ENCODE data around the gene ZNRF1. TPM values are rescaled to one million over a fixed set of nuclear protein-coding genes. Genes with fewer than 3 reads are reported as not detected.
"Not testable (repeated sequence)": the region's sequence is repeated elsewhere in the genome, so short reads cannot be mapped to it uniquely, and the experiment has no call there.

ZNRF1 gene
- total RNA-seq, 1 experiment from 2014 or later: 5.9 TPM

GRCh38 chr16:75025761-75026160 is 26.9 kb downstream of the ZNRF1 start:
- Histone ChIP-seq H3K4me1 (ENCODE audit: low read length) (peaks cover 5% of the 10 kb centered on the region), H4K20me1 (ENCODE audit: insufficient read depth, low read depth, low read length) (no peaks in the 10 kb centered on the region), H3K27ac (ENCODE audit: low read length) (no peak overlapping the region), H3K4me2 (ENCODE audit: low read depth, low read length, poor library complexity, severe bottlenecking) (no peak overlapping the region), H3K27me3 (ENCODE audit: low read length) (no peaks in the 10 kb centered on the region), H3K4me3 (ENCODE audit: low read length) (no peak overlapping the region), H3K9me2 (replicated peaks; ENCODE audit: insufficient read depth, low read length) (no peaks in the 10 kb centered on the region), H3K36me3 (ENCODE audit: insufficient read depth, low read length) (no peaks in the 10 kb centered on the region), H3K9ac (ENCODE audit: low read length) (no peak overlapping the region), H3K79me2 (ENCODE audit: low read length) (no peaks in the 10 kb centered on the region), H3K9me3 (ENCODE audit: low read length) (no peaks in the 10 kb centered on the region), H2AFZ (ENCODE audit: low read length) (no peak overlapping the region)
- no peak for DNase-seq

GRCh38 chr16:75026239-75026891 is 27.5 kb downstream of the ZNRF1 start:
- H3K9me2 ChIP-seq (replicated peaks; ENCODE audit: insufficient read depth, low read length); H3K36me3 ChIP-seq (ENCODE audit: insufficient read depth, low read length); H3K9ac ChIP-seq (ENCODE audit: low read length); H3K4me3 ChIP-seq (ENCODE audit: low read length); H2AFZ ChIP-seq (ENCODE audit: low read length); H3K9me3 ChIP-seq (ENCODE audit: low read length); DNase-seq; H3K79me2 ChIP-seq (ENCODE audit: low read length); H4K20me1 ChIP-seq (ENCODE audit: insufficient read depth, low read depth, low read length); H3K27me3 ChIP-seq (ENCODE audit: low read length); H3K4me2 ChIP-seq (ENCODE audit: low read depth, low read length, poor library complexity, severe bottlenecking); H3K27ac ChIP-seq (ENCODE audit: low read length); H3K4me1 ChIP-seq (ENCODE audit: low read length): not testable (repeated sequence)

GRCh38 chr16:75026892-75027391 is 28.1 kb downstream of the ZNRF1 start:
- DNase-seq: no peak
- Histone ChIP-seq H4K20me1 (ENCODE audit: insufficient read depth, low read depth, low read length) (no peaks in the 10 kb centered on the region), H3K27me3 (ENCODE audit: low read length) (no peaks in the 10 kb centered on the region), H3K9me3 (ENCODE audit: low read length) (no peaks in the 10 kb centered on the region), H2AFZ (ENCODE audit: low read length) (no peak overlapping the region), H3K36me3 (ENCODE audit: insufficient read depth, low read length) (no peaks in the 10 kb centered on the region), H3K27ac (ENCODE audit: low read length) (no peak overlapping the region), H3K4me2 (ENCODE audit: low read depth, low read length, poor library complexity, severe bottlenecking) (no peak overlapping the region), H3K79me2 (ENCODE audit: low read length) (no peaks in the 10 kb centered on the region), H3K9ac (ENCODE audit: low read length) (no peak overlapping the region), H3K9me2 (replicated peaks; ENCODE audit: insufficient read depth, low read length) (no peaks in the 10 kb centered on the region), H3K4me3 (ENCODE audit: low read length) (no peak overlapping the region), H3K4me1 (ENCODE audit: low read length) (peaks cover 5% of the 10 kb centered on the region)

- Histone ChIP-seq H3K9ac (ENCODE audit: low read length) (no peak overlapping the region), H3K4me1 (ENCODE audit: low read length) (peaks cover 5% of the 10 kb centered on the region), H4K20me1 (ENCODE audit: insufficient read depth, low read depth, low read length) (no peaks in the 10 kb centered on the region), H3K27me3 (ENCODE audit: low read length) (no peaks in the 10 kb centered on the region), H3K79me2 (ENCODE audit: low read length) (no peaks in the 10 kb centered on the region), H3K4me3 (ENCODE audit: low read length) (no peak overlapping the region), H3K36me3 (ENCODE audit: insufficient read depth, low read length) (no peaks in the 10 kb centered on the region), H3K9me3 (ENCODE audit: low read length) (no peaks in the 10 kb centered on the region), H2AFZ (ENCODE audit: low read length) (no peak overlapping the region), H3K27ac (ENCODE audit: low read length) (no peak overlapping the region), H3K9me2 (replicated peaks; ENCODE audit: insufficient read depth, low read length) (no peaks in the 10 kb centered on the region), H3K4me2 (ENCODE audit: low read depth, low read length, poor library complexity, severe bottlenecking) (no peak overlapping the region)
- no peak for DNase-seq
Measured at GRCh38 chr16:75027520-75028300, 28.9 kb downstream of the ZNRF1 start.

GRCh38 chr16:75028544-75029135 is 29.8 kb downstream of the ZNRF1 start:
- no peak overlapping the region for H3K9ac ChIP-seq (ENCODE audit: low read length)
- peaks cover 5% of the 10 kb centered on the region for H3K4me1 ChIP-seq (ENCODE audit: low read length)
- no peak overlapping the region for H3K4me2 ChIP-seq (ENCODE audit: low read depth, low read length, poor library complexity, severe bottlenecking)
- H3K9me2 ChIP-seq (replicated peaks; ENCODE audit: insufficient read depth, low read length): no peaks in the 10 kb centered on the region
- no peak overlapping the region for H3K27ac ChIP-seq (ENCODE audit: low read length)
- no peak overlapping the region for H2AFZ ChIP-seq (ENCODE audit: low read length)
- H4K20me1 ChIP-seq (ENCODE audit: insufficient read depth, low read depth, low read length): no peaks in the 10 kb centered on the region
- H3K79me2 ChIP-seq (ENCODE audit: low read length): no peaks in the 10 kb centered on the region
- H3K36me3 ChIP-seq (ENCODE audit: insufficient read depth, low read length): no peaks in the 10 kb centered on the region
- H3K4me3 ChIP-seq (ENCODE audit: low read length): no peak overlapping the region
- no peak for DNase-seq
- no peaks in the 10 kb centered on the region for H3K27me3 ChIP-seq (ENCODE audit: low read length)
- no peaks in the 10 kb centered on the region for H3K9me3 ChIP-seq (ENCODE audit: low read length)

GRCh38 chr16:75029854-75030253 is 31.0 kb downstream of the ZNRF1 start:
- Histone ChIP-seq H3K27me3 (ENCODE audit: low read length) (no peaks in the 10 kb centered on the region), H3K9me3 (ENCODE audit: low read length) (no peaks in the 10 kb centered on the region), H3K9ac (ENCODE audit: low read length) (no peak overlapping the region), H3K36me3 (ENCODE audit: insufficient read depth, low read length) (no peaks in the 10 kb centered on the region), H4K20me1 (ENCODE audit: insufficient read depth, low read depth, low read length) (no peaks in the 10 kb centered on the region), H3K79me2 (ENCODE audit: low read length) (no peaks in the 10 kb centered on the region), H3K4me1 (ENCODE audit: low read length) (no peaks in the 10 kb centered on the region), H3K9me2 (replicated peaks; ENCODE audit: insufficient read depth, low read length) (no peaks in the 10 kb centered on the region), H2AFZ (ENCODE audit: low read length) (no peak overlapping the region), H3K4me2 (ENCODE audit: low read depth, low read length, poor library complexity, severe bottlenecking) (no peak overlapping the region), H3K4me3 (ENCODE audit: low read length) (no peak overlapping the region), H3K27ac (ENCODE audit: low read length) (no peak overlapping the region)
- DNase-seq: no peak

GRCh38 chr16:75032655-75033054 is 33.8 kb downstream of the ZNRF1 start:
- DNase-seq: no peak
- H2AFZ ChIP-seq (ENCODE audit: low read length): no peak overlapping the region
- H3K4me1 ChIP-seq (ENCODE audit: low read length): no peaks in the 10 kb centered on the region
- H3K9me2 ChIP-seq (replicated peaks; ENCODE audit: insufficient read depth, low read length): no peaks in the 10 kb centered on the region
- H4K20me1 ChIP-seq (ENCODE audit: insufficient read depth, low read depth, low read length): no peaks in the 10 kb centered on the region
- H3K79me2 ChIP-seq (ENCODE audit: low read length): no peaks in the 10 kb centered on the region
- no peak overlapping the region for H3K4me2 ChIP-seq (ENCODE audit: low read depth, low read length, poor library complexity, severe bottlenecking)
- H3K9me3 ChIP-seq (ENCODE audit: low read length): 0 out of 2 replicates have a peak, but pooled peaks cover 2% of the 10 kb centered on the region
- no peaks in the 10 kb centered on the region for H3K36me3 ChIP-seq (ENCODE audit: insufficient read depth, low read length)
- H3K27ac ChIP-seq (ENCODE audit: low read length): no peak overlapping the region
- no peaks in the 10 kb centered on the region for H3K27me3 ChIP-seq (ENCODE audit: low read length)
- no peak overlapping the region for H3K4me3 ChIP-seq (ENCODE audit: low read length)
- no peak overlapping the region for H3K9ac ChIP-seq (ENCODE audit: low read length)

- Histone ChIP-seq H3K9me3 (ENCODE audit: low read length) (peaks cover 9% of the 10 kb centered on the region; the same call in 1 of the 2 replicates), H3K4me3 (ENCODE audit: low read length) (no peak overlapping the region), H3K27me3 (ENCODE audit: low read length) (peaks cover 3% of the 10 kb centered on the region; the same call in 1 of the 2 replicates), H3K79me2 (ENCODE audit: low read length) (no peaks in the 10 kb centered on the region), H3K27ac (ENCODE audit: low read length) (no peak overlapping the region), H3K9ac (ENCODE audit: low read length) (no peak overlapping the region), H3K4me1 (ENCODE audit: low read length) (no peaks in the 10 kb centered on the region), H4K20me1 (ENCODE audit: insufficient read depth, low read depth, low read length) (no peaks in the 10 kb centered on the region), H2AFZ (ENCODE audit: low read length) (no peak overlapping the region), H3K4me2 (ENCODE audit: low read depth, low read length, poor library complexity, severe bottlenecking) (no peak overlapping the region), H3K36me3 (ENCODE audit: insufficient read depth, low read length) (no peaks in the 10 kb centered on the region), H3K9me2 (replicated peaks; ENCODE audit: insufficient read depth, low read length) (no peaks in the 10 kb centered on the region)
- DNase-seq: no peak
Measured at GRCh38 chr16:75035410-75035968, 36.7 kb downstream of the ZNRF1 start.

Measured in Karpas-422 (cell line).